Spleen (tissue), 7 donors: Measurements from ENCODE around the gene SBK2.

Experiments
- POLR2A ChIP-seq, 3 donors: fragments of 450-650 bp; IDR thresholded peaks; one replicate each; pipeline ENCODE4 v1.5.1; 2017; ENCODE audit warnings: antibody characterized with exemption in 3 of 3, mild to moderate bottlenecking in 1 of 3
- POLR2AphosphoS5 ChIP-seq, 3 donors: sonication (generic); formaldehyde crosslinking; IDR thresholded peaks; one replicate each; pipeline ENCODE4 v1.5.1; 2017; ENCODE audit warnings: antibody characterized with exemption in 3 of 3
- TF ChIP-seq, protein P1 (sequence below), 11 experiments: fragments of 200-600 bp in 7 of 11; fragments of 450-650 bp in 4 of 11; sonication (generic) in 4 of 11; IDR thresholded peaks in 8 of 11; conservative IDR thresholded peaks in 3 of 11; 1 replicate in 7 of 11; 2 replicates in 4 of 11; pipeline versions ENCODE4 v1.4.0 to v1.8.0; 2016 to 2021; ENCODE audit warnings: antibody characterized with exemption in 11 of 11, inconsistent platforms in 4 of 11, mild to moderate bottlenecking in 1 of 11
- donor health status: DM: no; HTN: no; CAD: no; lungs with moderate emphysema.
- donor health status: DM: no; HTN: no; CAD: no.
- donor health status: DM: no; HTN: no; CAD: no.

GRCh38 chr19:55498246-55498840 lies 38.6 kb downstream of the SBK2 start:
- TF ChIP-seq POLR2A (IDR thresholded peaks at IDR 0.05) (no peak), POLR2AphosphoS5 (IDR thresholded peaks at IDR 0.05) (no peak)
- TF ChIP-seq, protein P1, sequence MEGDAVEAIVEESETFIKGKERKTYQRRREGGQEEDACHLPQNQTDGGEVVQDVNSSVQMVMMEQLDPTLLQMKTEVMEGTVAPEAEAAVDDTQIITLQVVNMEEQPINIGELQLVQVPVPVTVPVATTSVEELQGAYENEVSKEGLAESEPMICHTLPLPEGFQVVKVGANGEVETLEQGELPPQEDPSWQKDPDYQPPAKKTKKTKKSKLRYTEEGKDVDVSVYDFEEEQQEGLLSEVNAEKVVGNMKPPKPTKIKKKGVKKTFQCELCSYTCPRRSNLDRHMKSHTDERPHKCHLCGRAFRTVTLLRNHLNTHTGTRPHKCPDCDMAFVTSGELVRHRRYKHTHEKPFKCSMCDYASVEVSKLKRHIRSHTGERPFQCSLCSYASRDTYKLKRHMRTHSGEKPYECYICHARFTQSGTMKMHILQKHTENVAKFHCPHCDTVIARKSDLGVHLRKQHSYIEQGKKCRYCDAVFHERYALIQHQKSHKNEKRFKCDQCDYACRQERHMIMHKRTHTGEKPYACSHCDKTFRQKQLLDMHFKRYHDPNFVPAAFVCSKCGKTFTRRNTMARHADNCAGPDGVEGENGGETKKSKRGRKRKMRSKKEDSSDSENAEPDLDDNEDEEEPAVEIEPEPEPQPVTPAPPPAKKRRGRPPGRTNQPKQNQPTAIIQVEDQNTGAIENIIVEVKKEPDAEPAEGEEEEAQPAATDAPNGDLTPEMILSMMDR (IDR thresholded peaks at IDR 0.05 in 8 of 11, conservative IDR thresholded peaks at IDR 0.05 in 3 of 11) = no peak
